SK-N-SH (cell line): ENCODE results near the gene SECTM1.

ENCODE experiments used
- CTCF ChIP-seq: fragments of 200-600 bp; sonication (generic); IDR thresholded peaks from 2 replicates; pipeline ENCODE4 v1.6.1; 2017; ENCODE audit warnings: antibody characterized with exemption, mild to moderate bottlenecking, moderate library complexity
- EP300 ChIP-seq, 2 experiments: IDR thresholded peaks; 2 replicates each; pipeline versions ENCODE4 v1.4.0 to v1.6.1; 2012; ENCODE audit warnings: borderline replicate concordance in 1 of 2, low read depth in 1 of 2, low read length in 1 of 2
- FOXM1 ChIP-seq: IDR thresholded peaks from 2 replicates; pipeline ENCODE4 v1.4.0; 2012; ENCODE audit warnings: low read depth, mild to moderate bottlenecking
- GABPA ChIP-seq: IDR thresholded peaks from 2 replicates; pipeline ENCODE4 v1.4.0; 2012; ENCODE audit warnings: low read depth, mild to moderate bottlenecking
- POLR2AphosphoS5 ChIP-seq: IDR thresholded peaks from 2 replicates; pipeline ENCODE4 v1.6.1; 2012; ENCODE audit warnings: low read depth, low read length
- RAD21 ChIP-seq: IDR thresholded peaks from 2 replicates; pipeline ENCODE4 v1.6.1; 2012; ENCODE audit warnings: mild to moderate bottlenecking, low read length
- RCOR1 ChIP-seq: fragments of 150-350 bp; IDR thresholded peaks from 2 replicates; pipeline ENCODE4 v1.6.1; 2017; ENCODE audit warnings: antibody characterized with exemption, low read length
- RFX5 ChIP-seq: IDR thresholded peaks from 2 replicates; pipeline ENCODE4 v1.6.1; 2012; ENCODE audit warnings: mild to moderate bottlenecking, improper control_type of control experiment, low read length
- SMC3 ChIP-seq: IDR thresholded peaks from 2 replicates; pipeline ENCODE4 v1.6.1; 2012; ENCODE audit warnings: low read depth, low read length, improper control_type of control experiment
- TAF1 ChIP-seq: IDR thresholded peaks from 2 replicates; pipeline ENCODE4 v1.6.1; 2012; ENCODE audit warnings: low read depth, mild to moderate bottlenecking, low read length, moderate library complexity, borderline replicate concordance
- TCF12 ChIP-seq: IDR thresholded peaks from 2 replicates; pipeline ENCODE4 v1.4.0; 2012

DNA sequence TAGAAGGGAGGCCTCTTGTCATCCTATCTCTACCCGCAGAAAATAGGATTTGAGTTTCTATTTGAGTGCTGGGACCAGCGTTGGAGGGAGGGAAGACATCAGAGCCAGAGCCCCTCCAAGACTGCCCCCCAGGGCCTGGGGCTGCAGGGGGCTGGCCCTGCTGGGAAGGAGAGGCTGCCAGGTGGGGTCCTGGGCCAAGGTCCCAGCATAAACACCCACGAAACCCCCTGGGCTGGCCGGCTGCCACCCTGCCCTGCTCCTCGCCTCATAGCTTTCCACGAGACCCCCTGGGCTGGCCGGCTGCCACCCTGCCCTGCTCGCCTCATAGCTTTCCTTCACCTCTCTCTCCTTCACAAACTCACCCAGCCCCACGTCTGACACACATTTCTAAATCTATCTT lies 14.9 kb upstream of the SECTM1 start:
- TF ChIP-seq SMC3 (no peak), RCOR1 (no peak), FOXM1 (no peak), POLR2AphosphoS5 (no peak), GABPA (no peak), RFX5 (no peak), TCF12 (no peak), EP300 (IDR thresholded peaks at IDR 0.05; ENCODE audit: borderline replicate concordance in 1 of 2, low read depth in 1 of 2, low read length in 1 of 2) (no peak), TAF1 (no peak), RAD21 (no peak), CTCF (no peak)
